Stomach (tissue), 4 donors: Measurements from ENCODE around the gene CELA3B.
"Not testable (repeated sequence)": the region's sequence is repeated elsewhere in the genome, so short reads cannot be mapped to it uniquely, and the experiment has no call there.

Source experiments
- CTCF ChIP-seq, 7 experiments: fragments of 450-650 bp in 4 of 7; fragments of 200-600 bp in 3 of 7; sonication (generic) in 3 of 7; IDR thresholded peaks; one replicate each; pipeline ENCODE4 v1.5.1; 2016 to 2019; ENCODE audit warnings: antibody characterized with exemption in 7 of 7, control low read depth in 2 of 7, mild to moderate bottlenecking in 1 of 7
- EP300 ChIP-seq: sonication (generic); formaldehyde crosslinking; IDR thresholded peaks from one replicate; pipeline ENCODE4 v1.6.1; 2017; ENCODE audit warnings: antibody characterized with exemption
- POLR2A ChIP-seq, 4 donors: fragments of 450-650 bp; IDR thresholded peaks; one replicate each; pipeline ENCODE4 v1.6.1; 2016; ENCODE audit warnings: antibody characterized with exemption in 4 of 4, control low read depth in 2 of 4, mild to moderate bottlenecking in 1 of 4, moderate library complexity in 1 of 4
- POLR2AphosphoS5 ChIP-seq, 3 donors: sonication (generic); formaldehyde crosslinking; IDR thresholded peaks; one replicate each; pipeline ENCODE4 v1.6.1; 2016; ENCODE audit warnings: antibody characterized with exemption in 3 of 3

DNA sequence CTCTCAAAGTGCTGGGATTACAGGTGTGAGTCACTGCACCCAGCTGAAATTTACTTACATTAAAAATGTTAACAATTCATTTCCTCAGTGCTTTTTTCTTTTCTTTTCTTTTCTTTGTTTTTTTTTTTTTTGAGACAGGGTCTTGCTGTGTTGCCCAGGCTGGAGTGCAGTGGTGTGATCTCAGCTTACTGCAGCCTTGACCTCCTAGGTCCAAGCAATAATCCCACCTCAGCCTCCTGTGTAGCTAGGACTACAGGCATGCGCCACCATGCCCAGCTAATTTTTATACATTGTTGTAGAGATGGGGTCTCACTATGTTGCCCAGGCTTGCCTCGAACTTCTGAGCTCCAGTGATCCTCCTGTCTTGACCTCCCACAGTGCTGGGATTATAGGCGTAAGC, 27.1 kb downstream of the CELA3B start:
- TF ChIP-seq POLR2A (IDR thresholded peaks at IDR 0.05); CTCF (IDR thresholded peaks at IDR 0.05); POLR2AphosphoS5 (IDR thresholded peaks at IDR 0.05); EP300: not testable (repeated sequence)
